GM10266 (cell line): ENCODE measurements around the gene CIB4.

Source experiments
- DNase-seq: peaks from one replicate; pipeline ENCODE4 v3.0.0; 2012; ENCODE audit errors: extremely low spot score
- TF ChIP-seq, protein P1 (sequence below): IDR thresholded peaks from 2 replicates; pipeline ENCODE4 v1.5.1; 2012; ENCODE audit warnings: mild to moderate bottlenecking, low read depth; ENCODE audit not compliant: control insufficient read depth, insufficient read depth; ENCODE audit errors: missing control alignments

The CIB4 gene

DNA sequence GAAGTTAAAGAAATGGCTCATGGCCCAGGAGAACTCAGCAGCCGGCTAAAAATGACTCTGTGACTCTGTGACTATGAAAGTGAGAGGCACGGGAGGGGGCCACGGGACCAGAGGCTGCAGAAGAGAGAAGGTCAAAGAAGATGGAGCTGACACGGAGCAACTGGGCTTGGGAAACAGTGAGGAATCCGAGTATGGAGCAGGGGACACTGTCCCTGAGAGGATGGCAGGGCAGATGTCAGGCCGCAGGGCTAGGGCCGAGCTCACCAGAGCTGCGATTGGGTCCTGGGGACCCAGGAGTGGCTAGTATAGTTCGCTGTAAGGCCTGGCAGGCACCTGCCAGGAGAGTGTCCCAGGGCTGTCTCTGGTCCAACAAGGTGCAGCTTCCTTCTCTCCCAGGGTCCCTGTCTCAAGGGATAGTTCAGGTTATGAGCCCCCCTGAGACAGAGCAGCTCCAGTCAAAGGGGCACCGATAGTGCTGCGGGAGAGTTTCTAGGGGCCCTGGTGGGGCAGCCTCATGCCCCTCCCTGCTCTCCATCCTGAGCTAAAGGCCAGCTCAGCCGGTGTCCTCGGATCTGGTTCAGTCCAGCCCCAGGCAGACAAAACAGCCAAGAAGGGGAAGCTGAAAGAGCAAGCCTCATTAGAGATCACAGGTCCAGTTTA lies 42.7 kb downstream of the CIB4 start:
- no peak for DNase-seq
- TF ChIP-seq, protein P1, sequence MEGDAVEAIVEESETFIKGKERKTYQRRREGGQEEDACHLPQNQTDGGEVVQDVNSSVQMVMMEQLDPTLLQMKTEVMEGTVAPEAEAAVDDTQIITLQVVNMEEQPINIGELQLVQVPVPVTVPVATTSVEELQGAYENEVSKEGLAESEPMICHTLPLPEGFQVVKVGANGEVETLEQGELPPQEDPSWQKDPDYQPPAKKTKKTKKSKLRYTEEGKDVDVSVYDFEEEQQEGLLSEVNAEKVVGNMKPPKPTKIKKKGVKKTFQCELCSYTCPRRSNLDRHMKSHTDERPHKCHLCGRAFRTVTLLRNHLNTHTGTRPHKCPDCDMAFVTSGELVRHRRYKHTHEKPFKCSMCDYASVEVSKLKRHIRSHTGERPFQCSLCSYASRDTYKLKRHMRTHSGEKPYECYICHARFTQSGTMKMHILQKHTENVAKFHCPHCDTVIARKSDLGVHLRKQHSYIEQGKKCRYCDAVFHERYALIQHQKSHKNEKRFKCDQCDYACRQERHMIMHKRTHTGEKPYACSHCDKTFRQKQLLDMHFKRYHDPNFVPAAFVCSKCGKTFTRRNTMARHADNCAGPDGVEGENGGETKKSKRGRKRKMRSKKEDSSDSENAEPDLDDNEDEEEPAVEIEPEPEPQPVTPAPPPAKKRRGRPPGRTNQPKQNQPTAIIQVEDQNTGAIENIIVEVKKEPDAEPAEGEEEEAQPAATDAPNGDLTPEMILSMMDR = no peak

DNA sequence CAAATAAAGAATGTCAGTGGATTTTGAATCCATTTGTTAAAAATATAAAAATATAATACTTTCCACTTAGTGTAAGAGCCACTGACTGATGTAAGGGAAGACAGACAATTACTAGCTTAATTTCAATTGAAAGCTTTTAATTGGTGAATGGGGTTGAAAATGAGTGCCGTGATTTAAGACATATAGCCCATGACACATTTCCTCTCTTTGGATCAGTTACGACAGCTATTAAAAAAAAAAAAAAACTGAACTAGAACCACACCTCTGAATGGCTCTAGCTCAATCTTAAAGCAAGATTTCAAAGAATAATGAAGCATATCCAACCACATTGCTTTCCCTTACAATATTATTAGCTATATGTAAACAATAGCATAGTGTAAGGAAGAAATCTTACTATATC lies 44.0 kb downstream of the CIB4 start:
- TF ChIP-seq, protein P1 = no peak

DNA sequence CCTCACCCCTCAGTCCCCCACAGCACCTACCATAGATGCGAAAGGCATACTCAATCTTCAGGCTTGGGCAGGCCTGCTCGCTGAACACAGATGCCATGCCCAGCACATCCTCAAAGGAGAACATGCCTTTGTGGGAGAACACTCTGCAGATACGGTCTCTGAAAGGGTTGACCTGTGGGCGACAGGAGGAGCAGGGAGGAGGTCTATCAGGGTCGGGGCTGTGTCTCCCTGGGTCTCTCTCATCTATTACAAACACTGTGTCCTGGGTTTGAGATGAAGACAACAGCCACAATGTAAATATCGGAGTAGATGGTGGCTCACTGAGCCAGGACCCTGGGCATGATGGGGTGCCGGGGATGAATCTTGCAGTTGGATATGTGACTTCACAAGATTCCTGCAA lies 46.0 kb downstream of the CIB4 start:
- DNase-seq = no peak
- TF ChIP-seq, protein P1 = no peak

More for the DNA sequence above, 44.0 kb downstream of the CIB4 start:
- DNase-seq = no peak

DNA sequence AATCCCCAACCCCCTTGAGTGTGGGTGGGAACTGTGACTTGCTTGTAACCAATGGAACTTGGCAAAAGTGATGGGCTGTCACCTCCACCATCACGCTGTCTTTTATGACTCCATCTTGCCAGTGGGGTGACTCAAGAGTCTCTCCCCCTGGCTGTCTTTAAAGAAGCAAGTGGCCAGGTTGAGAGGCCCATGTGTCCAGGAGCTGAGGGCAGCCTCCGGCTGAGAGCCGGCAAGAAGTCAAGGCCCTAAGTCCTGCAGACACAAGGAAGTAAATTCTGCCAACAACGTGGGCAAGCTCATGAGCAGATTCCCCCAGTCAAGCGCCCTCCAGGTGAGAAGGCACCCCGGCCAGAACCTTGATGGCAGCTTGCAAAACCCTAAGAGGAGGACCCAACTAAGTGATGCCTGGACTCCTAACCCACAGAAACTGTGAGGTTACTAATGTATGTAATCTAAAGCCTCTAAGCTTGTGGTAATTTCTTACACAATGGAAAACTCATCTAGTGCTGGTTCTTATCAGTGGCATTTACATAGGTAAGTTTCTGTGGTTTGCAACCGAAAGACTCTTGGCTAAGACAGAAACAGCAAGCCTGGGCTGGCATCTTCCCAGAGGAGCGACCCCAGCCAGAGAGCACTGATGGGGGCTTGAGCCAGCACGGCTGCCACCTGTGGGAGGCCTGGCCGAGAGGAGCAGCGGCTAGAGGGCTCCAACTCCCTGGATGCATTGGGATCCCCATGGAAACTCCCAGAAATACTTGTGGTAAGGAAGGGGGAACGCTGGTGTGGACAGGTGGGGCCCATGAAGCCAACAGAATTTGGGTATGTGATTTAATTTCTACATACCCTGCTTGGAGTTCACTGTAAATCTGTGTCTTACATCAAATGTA lies 49.3 kb downstream of the CIB4 start:
- TF ChIP-seq, protein P1 = no peak

DNA sequence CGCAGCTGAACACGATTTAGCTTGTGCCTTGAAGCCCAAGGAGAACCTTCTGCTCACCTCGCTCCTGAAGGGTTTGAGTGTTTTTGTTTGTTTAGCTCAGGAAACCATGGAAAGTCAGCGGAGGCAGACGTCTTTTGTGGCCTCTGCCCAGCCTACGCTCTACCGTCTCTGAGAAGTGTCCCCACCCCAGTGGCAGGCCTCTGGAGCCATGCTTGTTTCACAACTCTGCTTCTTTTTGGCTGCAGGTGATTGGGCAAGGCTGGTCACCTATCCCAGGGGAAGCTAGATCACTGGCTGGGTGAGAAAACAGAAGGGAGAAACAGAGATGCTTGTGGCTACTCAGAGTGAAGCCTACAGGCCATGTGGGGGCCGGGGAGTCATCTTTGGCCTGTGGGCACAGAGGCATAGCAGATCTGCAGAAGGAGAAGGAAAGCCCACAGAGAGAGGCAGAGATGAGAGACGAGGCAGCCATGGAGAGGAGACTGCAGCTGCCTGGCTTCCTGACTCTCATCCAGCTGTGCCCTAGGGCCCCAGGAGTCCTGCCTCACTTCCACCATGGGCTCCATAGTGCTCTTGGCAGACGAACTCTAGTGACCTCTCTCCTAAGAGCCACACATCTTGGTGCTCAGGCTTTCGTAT lies 50.1 kb downstream of the CIB4 start:
- DNase-seq = no peak
- TF ChIP-seq, protein P1 = no peak

More for the DNA sequence above, 49.3 kb downstream of the CIB4 start:
- DNase-seq = no peak

DNA sequence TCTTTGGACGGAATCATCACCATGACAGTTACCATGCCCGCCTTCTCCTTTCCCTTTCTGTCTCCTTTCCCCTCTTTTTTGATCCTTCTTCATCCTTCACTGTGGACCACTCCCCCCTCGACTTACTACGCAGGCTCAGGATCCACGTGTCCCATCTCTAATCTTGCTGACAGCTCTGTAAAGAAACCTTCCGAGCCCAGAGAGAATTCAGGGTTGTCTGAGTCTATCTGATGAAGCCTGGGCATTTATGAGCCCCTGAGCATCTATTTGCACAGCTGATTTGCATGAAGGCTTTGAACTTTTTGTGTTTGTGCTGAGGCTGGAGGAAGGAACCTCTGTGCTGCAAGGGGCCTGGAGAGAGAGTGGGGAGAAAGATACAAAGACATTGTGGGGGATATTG lies 50.7 kb downstream of the CIB4 start:
- no peak for DNase-seq
- TF ChIP-seq, protein P1 = no peak

DNA sequence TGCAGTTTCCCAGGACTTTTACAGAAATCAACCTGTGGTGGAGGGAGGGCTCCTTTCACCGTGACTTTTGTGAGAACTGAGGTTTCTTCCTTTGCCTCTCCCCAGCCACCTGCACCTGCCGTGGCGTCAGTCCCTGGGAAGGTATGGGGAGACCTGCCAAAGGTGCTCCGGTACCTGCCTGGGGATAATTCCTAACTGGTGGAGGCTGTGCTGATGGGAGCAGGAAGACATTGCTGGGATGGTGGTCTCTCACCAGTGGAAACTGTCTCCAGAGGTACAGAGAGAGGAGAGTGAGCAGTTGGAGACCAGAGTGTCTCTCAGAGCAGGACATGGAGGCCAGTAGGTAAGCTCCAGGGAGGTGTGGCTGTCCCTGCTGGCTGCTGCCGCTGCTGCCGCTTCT lies 52.6 kb downstream of the CIB4 start:
- no peak for DNase-seq
- TF ChIP-seq, protein P1 = no peak
